GM19351 (cell line): ENCODE data around the gene MAGEB16.

Experiments
- ATAC-seq: cut with Tn5 transposase; IDR thresholded peaks from one replicate; pipeline ENCODE4 v1.9.1; 2021; ENCODE audit warnings: mild to moderate bottlenecking, moderate library complexity; ENCODE audit not compliant: unreplicated experiment

The MAGEB16 gene

DNA sequence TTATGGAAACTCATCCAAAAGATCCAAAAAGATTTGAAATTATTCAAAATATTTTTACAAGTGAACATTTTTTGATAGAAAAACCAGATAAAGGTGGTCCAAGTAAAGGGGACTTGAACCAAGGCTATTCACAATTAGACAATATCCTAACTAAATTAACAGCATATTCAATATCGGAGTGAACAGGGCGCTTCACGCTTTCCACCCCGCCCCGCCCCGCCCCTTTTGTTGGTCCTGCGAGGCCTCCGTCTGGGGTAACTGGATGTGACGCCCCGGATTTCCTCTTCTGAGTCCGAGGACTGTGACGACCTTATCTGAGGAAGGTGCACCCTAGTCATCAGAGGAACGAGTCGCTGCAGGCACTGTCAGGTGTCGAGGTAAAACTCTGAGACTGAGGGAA, at the start of gene MAGEB16:
Gene MAGEB16 (plus strand): TSS at position 301 of the 400 bp plus-strand sequence. CDS start 3,855 bp downstream, outside the sequence.
- no peak for ATAC-seq

DNA sequence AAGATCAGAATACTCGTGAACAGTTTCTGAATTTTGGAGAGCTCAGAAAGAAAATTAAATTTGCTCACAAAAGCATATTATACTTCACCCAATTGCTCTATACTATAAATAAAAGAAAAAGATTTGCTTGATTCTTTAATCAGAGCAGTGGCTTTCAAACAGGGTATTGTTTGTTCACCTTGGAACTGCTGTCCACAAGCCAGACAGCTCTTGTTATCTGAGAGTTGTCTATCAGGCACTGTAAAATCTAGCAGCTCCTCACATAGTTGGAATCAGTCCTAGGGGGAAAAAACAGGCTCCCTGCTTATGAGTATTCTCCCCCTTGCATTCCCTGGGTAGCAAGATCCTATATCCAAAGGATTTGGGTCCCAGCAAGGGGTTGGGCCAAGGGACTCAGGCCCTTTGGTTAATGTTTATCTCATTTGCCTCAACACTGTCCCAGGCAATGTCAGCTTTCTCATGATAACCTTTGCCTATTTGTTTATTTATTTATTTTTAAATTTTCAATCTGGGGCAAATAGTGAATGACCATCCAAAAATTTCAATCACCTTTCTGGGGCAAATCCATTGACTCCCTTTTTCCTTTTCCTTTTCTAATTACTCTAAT, 24.1 kb upstream of the MAGEB16 start:
- ATAC-seq: no peak

DNA sequence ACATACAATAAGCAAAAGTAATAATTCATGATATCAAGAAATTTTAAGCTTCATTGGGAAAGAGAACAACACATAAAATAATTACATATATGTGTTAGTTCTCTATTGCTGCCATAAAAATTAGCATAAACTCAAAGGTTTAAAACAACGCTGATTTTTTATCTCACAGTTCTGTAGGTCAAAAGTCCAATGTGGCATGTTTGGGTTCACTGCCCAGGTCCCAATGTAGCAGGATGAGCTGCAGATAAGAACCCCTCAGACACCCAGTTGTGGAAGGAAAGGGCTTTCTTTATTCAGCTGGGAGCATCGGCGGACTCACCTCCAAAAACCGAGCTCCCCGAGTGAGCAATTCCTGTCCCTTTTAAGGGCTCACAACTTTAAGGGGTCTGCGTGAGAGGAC, 13.1 kb upstream of the MAGEB16 start:
- no peak for ATAC-seq

DNA sequence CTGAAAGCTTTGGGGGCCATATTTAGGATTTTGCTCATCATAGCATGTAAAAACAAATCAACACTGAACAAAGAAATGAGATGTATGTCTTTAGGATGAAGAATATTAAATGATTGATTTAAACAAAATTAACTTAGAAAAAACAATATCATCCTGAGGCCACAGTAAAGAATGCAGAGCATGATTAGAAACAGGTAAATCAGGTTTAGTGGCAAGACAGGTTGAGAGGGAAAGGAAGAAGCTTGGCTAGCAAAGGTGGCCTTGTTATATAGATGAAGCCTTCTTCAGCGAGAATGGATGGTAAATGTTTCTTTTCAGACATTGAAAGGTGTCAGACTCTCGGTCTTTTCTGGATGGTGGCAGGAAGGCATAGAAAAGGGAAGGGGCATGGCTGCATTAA, 11.9 kb upstream of the MAGEB16 start:
- no peak for ATAC-seq

DNA sequence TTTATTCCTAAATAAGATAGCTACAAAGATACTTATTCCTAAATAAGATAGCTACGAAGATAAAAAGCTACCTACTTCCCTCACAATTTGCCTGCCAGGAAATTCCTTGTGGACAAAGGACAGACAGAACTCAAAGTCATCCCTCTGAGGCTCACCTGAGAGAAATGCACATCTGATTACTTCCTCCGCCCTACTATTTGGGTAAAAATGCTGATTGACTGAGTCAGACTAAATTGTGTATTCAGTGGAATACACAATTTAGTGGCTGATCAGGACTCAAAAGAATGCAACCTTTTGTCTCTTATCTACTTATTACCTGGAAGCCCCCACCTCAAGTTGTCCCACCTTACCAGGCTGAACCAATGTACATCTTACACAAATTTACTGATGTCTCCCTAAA, 10.3 kb upstream of the MAGEB16 start:
- no peak for ATAC-seq

DNA sequence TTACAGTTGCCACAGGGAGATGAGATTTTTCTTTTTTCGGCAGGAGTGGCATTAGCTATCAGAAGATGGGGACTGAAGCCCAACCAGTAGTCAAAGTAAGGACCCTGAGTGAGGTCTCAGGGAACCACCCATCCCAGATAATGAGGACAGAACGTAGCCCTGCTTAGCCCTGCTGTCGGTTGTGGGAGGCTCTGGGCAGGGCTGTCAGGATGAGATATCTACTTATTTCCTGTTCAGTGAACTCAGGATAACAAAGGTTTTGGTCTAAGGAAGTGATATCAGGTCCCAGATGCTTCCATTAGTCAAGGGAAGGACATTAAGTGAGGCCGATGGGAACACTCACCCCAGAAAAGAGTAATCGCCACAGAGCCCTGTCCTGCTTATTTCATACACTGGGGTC, 2.3 kb downstream of the MAGEB16 start:
- no peak for ATAC-seq

DNA sequence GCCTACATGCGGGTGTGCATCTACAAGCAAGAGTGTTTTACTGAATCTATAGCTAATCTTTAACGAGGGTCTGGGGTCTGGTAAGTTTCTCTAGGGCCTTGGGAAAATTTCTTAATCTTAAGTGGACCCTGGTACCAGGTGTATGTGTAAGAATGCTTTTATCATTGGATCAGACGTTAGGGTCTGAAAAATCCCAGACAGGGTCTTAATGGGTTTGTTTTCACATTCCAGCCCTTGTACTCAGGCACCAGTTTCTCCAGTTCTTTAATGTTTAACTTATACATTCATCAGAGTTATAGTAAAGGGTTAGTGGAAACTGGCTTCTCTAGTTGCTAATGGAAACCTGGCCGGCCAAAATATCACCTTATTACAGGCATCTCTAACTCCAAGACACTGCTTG, 11.6 kb downstream of the MAGEB16 start:
- ATAC-seq: no peak

DNA sequence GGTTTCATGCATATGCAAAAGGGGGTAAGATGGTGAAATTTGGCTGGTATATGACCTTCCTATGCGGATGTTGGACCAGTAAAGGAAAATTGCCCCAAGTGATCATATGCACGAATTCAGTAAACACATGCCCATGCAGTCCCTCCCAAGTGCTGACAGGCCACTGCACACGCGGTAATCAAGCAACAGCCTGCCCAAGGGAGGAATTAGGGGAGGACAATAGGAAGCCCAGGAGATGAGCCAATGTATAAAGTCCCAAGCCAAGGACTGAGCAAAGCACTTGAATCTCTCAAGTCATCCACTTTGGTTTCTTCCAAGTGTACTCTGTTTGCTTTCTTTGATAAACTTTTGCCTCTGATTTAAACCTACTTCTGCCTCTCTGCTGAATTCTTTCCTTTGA, 21.1 kb downstream of the MAGEB16 start:
- ATAC-seq: no peak

DNA sequence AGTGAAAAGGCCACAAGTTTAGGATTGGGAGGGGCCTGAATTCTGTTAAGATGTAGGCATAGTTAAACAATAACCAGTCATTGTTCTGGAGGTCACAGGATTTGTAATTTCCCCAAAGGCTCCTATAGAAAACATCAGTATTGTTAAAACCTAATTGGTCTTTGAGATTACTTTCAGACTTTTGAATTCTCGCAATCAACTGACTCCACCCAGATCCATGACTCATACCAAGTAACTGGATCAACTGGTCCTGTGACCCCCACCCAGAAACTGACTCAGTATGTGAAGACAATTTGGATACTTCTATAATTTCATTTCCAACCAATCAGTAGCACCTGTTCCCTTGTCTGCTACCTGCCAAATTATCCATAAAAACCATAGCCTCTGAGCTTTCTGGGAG, 28.4 kb downstream of the MAGEB16 start:
- no peak for ATAC-seq

DNA sequence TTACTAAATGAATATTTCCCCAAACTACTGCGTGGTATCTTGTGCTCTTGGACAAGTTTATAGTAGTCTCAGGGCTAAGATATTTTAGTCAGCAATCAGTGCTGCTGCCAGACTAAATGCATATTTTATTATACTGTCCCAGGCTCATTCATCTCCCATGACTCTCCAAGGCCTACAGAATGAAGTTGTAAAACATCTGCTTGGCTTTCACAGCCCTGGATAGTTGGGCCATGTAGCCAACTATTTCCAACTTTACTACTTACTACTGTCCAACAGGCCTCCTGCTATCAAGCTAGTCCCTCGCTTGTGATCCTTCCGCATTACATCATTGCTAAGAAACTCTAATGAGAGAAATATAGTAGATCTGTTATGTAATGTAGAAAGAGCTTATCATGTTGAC, 31.4 kb downstream of the MAGEB16 start:
- ATAC-seq: no peak

DNA sequence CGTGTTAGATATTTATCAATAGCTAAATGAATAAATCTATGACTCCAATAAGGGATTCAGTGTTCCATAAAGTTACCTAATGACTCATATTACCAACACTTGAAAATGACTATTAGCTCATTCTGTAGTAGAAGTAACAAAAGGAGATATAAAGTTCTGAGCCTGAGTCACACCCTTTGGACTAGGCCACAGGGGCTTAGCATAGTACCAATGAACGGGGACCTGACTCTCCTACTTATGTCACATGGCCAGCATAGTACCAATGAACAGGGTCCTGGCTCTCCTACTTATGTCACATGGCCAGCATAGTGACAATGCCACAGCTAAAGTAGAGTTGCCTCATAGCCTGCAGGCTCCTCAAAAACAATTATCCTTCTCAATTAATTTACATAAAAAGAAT, 43.7 kb downstream of the MAGEB16 start:
- ATAC-seq: no peak

DNA sequence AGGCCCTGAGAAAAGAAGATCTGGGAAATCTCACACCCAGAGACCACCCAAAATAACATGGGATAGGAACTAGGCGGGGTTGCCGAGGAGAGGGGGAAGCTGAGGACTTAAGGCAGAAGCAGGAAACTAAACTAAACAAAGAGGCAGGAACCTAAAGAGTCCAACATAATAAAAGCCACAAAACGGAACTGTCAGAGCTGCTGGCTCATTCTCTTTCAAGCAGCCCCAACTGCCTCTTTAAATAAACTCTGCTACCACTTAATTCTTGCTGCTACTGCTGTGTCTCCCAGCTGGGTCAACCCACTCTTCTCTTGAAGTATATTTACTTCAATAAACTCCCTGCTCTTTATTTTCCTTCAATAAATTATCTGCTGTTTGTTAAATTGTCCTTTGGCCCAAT, 44.5 kb downstream of the MAGEB16 start:
- no peak for ATAC-seq

DNA sequence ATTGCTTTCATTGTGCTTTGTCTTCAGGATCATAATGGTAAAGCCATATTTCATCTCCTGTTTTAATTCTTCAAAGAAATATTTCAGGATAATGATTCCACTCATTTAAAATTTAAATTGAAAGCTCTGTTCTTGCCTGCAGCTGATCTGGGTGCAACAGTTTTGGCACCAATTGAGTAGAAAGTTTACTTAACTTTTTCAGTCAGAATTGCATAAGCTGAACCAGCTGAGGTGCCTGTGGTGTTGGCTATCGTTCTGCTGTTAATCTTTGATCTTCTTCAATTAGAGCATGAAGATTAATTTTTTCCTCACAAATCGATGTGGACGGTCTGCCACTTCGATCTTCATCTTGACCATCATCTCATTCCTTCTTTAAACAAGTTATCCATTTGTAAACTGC, 49.6 kb downstream of the MAGEB16 start:
- no peak for ATAC-seq
